RWPE1 (cell line): ENCODE results near the gene EPS8L3.
A peak's percentile ranks its signal among the peaks of the same experiment; 100 is the strongest.

Experiments used
- CTCF ChIA-PET: fragments of 350-600 bp; sonication (Branson Sonifier 250); formaldehyde crosslinking; extraction: SDS; loops from one replicate; lab custom pipeline; 2021; lab: Yijun Ruan, JAX
- POLR2A ChIA-PET: fragments of 400-600 bp; formaldehyde crosslinking; extraction: SDS; loops from one replicate; lab custom pipeline; 2020; ENCODE audit warnings: antibody characterized with exemption; ENCODE audit not compliant: low non-redundant PET; lab: Yijun Ruan, JAX
- DNase-seq: peaks from one replicate; pipeline ENCODE4 v3.0.0; 2012; ENCODE audit warnings: low spot score
- H3K27ac ChIP-seq: fragments of 450-650 bp; 2 replicates; pipeline ENCODE4 v1.5.1; 2017
- TF ChIP-seq, protein P1 (sequence below): fragments of 450-650 bp; conservative IDR thresholded peaks from 2 replicates; pipeline ENCODE4 v1.5.1; 2017; ENCODE audit warnings: low read depth, mild to moderate bottlenecking

EPS8L3 gene, protein sequence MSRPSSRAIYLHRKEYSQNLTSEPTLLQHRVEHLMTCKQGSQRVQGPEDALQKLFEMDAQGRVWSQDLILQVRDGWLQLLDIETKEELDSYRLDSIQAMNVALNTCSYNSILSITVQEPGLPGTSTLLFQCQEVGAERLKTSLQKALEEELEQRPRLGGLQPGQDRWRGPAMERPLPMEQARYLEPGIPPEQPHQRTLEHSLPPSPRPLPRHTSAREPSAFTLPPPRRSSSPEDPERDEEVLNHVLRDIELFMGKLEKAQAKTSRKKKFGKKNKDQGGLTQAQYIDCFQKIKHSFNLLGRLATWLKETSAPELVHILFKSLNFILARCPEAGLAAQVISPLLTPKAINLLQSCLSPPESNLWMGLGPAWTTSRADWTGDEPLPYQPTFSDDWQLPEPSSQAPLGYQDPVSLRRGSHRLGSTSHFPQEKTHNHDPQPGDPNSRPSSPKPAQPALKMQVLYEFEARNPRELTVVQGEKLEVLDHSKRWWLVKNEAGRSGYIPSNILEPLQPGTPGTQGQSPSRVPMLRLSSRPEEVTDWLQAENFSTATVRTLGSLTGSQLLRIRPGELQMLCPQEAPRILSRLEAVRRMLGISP

DNA sequence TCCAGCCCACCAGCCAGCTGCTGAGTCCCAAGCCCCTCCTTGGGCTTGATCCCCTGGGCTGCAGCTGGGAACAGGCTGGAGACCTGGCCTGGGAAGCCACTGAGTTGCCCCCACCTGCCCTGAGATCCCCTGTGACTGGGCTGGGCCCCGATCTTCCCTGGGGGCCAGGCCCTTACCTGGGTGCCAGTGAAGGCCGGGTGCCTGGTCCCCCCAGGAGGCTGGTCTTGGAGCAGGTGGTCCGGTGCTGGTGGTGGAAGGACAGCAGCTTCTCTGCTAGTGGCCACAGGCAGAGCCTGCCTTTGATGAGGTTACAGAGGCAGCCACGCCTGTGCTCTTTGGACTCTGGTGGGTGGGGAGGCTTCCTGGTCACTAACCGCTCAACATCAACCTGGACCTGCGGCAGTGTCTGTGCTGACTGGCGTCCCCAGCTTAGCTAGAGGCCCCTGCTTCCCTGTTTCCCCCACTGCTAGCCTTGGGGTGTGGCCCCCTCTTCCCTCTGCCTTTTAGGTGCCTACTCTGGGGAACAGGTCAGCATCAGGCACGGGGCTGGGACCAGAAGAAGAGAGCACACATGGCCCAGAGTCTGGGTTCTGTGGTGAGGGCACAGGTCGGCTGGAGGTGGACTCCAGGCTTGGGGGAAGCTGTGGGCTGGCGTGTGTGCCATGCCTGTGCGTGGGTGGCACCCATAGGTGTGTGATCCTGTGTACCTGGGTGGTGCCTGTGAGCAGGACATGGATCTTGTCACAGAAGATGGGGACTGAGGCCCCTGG lies at the start of gene EPS8L3:
TSS of gene EPS8L3 (minus strand) at position 278 of the 770 bp plus-strand sequence. CDS start 2,174 bp downstream, outside the sequence.
- ChIA-PET CTCF (no interaction called here), POLR2A (no interaction called here)
- H3K27ac ChIP-seq = no peak within 1 kb of the TSS
- TF ChIP-seq, protein P1, sequence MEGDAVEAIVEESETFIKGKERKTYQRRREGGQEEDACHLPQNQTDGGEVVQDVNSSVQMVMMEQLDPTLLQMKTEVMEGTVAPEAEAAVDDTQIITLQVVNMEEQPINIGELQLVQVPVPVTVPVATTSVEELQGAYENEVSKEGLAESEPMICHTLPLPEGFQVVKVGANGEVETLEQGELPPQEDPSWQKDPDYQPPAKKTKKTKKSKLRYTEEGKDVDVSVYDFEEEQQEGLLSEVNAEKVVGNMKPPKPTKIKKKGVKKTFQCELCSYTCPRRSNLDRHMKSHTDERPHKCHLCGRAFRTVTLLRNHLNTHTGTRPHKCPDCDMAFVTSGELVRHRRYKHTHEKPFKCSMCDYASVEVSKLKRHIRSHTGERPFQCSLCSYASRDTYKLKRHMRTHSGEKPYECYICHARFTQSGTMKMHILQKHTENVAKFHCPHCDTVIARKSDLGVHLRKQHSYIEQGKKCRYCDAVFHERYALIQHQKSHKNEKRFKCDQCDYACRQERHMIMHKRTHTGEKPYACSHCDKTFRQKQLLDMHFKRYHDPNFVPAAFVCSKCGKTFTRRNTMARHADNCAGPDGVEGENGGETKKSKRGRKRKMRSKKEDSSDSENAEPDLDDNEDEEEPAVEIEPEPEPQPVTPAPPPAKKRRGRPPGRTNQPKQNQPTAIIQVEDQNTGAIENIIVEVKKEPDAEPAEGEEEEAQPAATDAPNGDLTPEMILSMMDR = no peak
- DNase-seq = no peak

DNA sequence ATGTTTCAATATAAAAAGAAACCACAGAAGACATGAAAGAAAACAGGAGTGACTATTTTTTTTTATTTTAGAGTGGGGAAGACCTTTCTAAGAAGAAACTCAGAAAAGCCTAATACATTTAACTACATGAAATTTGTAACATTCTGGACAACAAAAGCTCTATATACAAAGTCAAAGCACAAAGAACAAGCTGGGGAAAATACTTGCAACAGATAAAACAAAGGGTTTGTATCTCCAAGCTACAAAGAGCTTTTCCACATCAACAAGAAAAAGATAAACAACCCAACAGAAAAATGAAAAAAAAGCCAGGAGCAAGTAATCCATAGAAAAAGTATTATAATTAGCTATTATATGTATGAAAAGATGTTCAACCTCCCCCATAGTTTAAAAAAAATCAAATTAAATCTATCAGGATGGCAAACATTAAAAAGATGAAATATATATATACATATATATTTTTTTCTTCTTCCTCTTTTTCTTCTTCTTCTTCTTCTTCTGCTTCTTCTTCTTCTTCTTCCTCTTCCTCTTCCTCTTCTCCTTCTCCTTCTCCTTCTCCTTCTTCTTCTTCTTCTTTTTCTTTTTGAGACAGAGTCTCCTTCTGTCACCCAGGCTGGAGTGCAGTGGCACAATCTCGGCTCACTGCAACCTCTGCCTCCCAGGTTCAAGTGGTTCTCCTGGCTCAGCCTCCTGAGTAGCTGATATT lies 49.1 kb upstream of the EPS8L3 start:
- DNase-seq = no peak
- no peak overlapping the region for H3K27ac ChIP-seq
- ChIA-PET POLR2A (no interaction called here), CTCF (no interaction called here)
- TF ChIP-seq, protein P1 = no peak

DNA sequence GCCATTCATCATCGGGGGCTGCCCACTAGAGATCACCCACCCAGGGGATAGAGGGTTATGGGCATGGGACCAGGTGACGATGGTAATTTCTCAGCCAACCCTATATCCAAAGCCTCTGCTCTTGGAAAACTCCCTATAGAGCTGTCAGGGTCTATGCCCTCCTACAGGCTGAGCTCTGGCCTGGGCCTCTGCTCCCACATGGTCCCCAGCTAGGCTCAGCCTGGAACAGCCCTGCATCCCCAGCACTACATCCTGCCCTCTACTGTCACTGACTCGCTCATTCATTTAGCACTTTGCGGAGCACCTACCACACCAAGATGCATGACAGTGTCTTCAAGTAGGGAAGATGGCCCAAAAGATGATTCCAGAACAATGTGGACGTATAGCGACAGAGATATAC lies 45.0 kb upstream of the EPS8L3 start:
- DNase-seq = no peak
- ChIA-PET POLR2A (no interaction called here), CTCF (interaction anchor here (0.6 to 0.7 kb wide), 3 partner anchors 168 to 932 kb away, joined by 3 to 7 read pairs (median 3); partner anchors contain the start of gene GPSM2)
- H3K27ac ChIP-seq = no peak overlapping the region
- TF ChIP-seq, protein P1 = no peak

DNA sequence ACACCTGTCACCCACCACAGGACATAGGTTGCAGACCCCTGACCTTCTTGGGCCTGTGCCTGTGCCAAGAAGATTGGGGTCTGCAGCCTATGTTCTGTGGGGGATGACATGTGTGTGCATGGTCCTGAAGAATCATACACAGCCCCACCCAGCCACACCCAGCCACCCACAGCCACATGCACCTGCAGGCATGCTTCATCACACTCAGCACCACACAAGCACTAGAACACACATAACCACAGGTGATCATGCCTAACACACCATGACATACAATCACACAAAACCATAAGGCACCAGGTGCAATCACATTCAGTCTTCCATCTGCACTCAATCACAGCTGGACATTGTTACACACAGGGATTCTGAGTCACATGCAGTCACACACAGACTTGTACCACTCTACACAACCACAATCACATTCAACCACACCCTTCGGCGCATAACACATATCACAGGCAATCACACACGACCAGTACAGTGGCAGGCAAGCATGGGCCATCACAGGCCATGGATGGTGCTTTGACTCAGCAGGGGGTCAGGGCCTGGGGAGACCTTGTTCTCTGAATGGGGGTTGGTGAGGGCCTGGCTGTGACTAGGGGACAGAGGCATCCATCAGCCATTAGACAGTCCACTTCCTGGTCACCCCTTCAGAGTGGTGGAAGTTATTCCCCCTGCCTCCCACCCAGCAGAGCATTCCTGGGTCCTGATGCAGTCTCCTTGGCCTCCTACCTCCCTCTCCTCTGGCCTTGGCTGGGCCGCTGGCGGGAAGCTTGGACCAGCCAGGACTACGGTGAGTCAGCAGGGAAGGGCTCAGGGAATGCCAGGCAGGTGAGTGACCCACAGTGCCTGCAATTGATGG lies 44.3 kb upstream of the EPS8L3 start:
- ChIA-PET CTCF (interaction anchor here (0.6 to 0.7 kb wide), 2 partner anchors 167 to 204 kb away, joined by 3 to 7 read pairs; no protein-coding TSS in a partner anchor), POLR2A (no interaction called here)
- peak; percentile 53 for DNase-seq
- no peak overlapping the region for H3K27ac ChIP-seq
- TF ChIP-seq, protein P1 = no peak

DNA sequence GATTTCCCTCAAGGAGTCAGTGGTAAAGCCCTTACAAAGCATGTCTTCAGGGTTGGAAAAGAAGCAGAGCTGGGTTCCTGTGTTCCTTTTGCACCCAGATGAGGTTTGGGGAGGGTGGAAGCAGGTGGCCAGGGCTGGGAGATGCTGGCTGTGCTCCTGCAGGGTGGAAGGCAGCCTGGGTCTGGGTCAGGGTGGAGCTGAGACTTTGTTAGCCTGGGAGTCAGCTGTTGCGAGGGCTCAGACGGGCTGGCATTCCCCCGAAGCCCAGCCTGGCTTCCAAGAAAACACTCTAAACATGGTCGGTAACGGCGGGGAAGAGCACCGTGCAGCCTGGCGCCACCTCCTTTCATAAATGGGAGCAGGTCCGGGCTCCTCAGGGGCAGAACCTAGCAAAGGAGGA lies 43.7 kb upstream of the EPS8L3 start:
- DNase-seq = no peak
- ChIA-PET POLR2A (no interaction called here), CTCF (interaction anchor here (0.6 to 0.7 kb wide), 2 partner anchors 12 to 191 kb away, joined by 3 to 6 read pairs; no protein-coding TSS in a partner anchor)

More for the DNA sequence above, 43.7 kb upstream of the EPS8L3 start:
- H3K27ac ChIP-seq = no peak overlapping the region
- TF ChIP-seq, protein P1 = no peak
